Thoracic aorta (tissue), 2 donors: Measurements from ENCODE around the gene CROCC. TPM values are rescaled to one million over a fixed set of nuclear protein-coding genes. Genes with fewer than 3 reads are reported as not detected.
A peak's percentile ranks its signal among the peaks of the same experiment; 100 is the strongest.

Source experiments
- ATAC-seq: fragments of 150-250 bp; one replicate; pipeline ENCODE4 v1.8.0; 2017; ENCODE audit warnings: low read depth; ENCODE audit not compliant: insufficient number of reproducible peaks, low FRiP score
- DNase-seq: peaks from one replicate; pipeline ENCODE4 v3.0.0-alpha.2; 2020; ENCODE audit warnings: low spot score
- H3K27ac ChIP-seq, 2 donors: fragments of 200-600 bp; sonication (generic); 1 replicate in 1 of 2; 2 replicates in 1 of 2; pipeline ENCODE4 v1.5.1; 2016; ENCODE audit warnings: mild to moderate bottlenecking in 2 of 2, moderate library complexity in 2 of 2
- H3K27me3 ChIP-seq: fragments of 200-600 bp; sonication (generic); replicated peaks from 2 replicates; pipeline ENCODE4 v1.6.0; 2016; ENCODE audit warnings: mild to moderate bottlenecking; ENCODE audit not compliant: insufficient read depth
- H3K36me3 ChIP-seq: fragments of 200-600 bp; sonication (generic); one replicate; pipeline ENCODE4 v1.5.1; 2016
- H3K4me1 ChIP-seq, 2 donors: fragments of 200-600 bp; sonication (generic); 1 replicate in 1 of 2; 2 replicates in 1 of 2; pipeline versions ENCODE4 v1.5.1 to v1.6.0; 2016; ENCODE audit warnings: low read depth in 2 of 2, mild to moderate bottlenecking in 1 of 2; ENCODE audit not compliant: control insufficient read depth in 1 of 2
- H3K4me3 ChIP-seq: fragments of 200-600 bp; sonication (generic); 2 replicates; pipeline ENCODE4 v1.5.1; 2016; ENCODE audit warnings: mild to moderate bottlenecking
- H3K9me3 ChIP-seq: fragments of 200-600 bp; sonication (generic); 2 replicates; pipeline ENCODE4 v1.5.1; 2016
- CTCF ChIP-seq: fragments of 200-600 bp; sonication (generic); IDR thresholded peaks from one replicate; pipeline ENCODE4 v1.5.1; 2019; ENCODE audit warnings: antibody characterized with exemption
- total RNA-seq, 2 donors: library from RNA; depleted of rRNA; stranded (reverse); fragments of >200 nt; gene quantifications; one replicate each; pipeline versions ENCODE4 v1.1.0 to v1.2.3, GENCODE V29; 2016

The CROCC gene
- total RNA-seq, 2 donors from 2014 or later = 49.7 to 56.2 TPM

GRCh38 chr1:16903458-16903796, 18.3 kb upstream of the CROCC start:
- H3K27me3 ChIP-seq = no peaks in the 10 kb centered on the region
- H3K27ac ChIP-seq = peak overlapping the region; percentile 92 to 97
- ATAC-seq (no peak), DNase-seq (no peak)
- peaks cover 6 to 15% of the 10 kb centered on the region in 2 donors for H3K4me1 ChIP-seq
- no peak for TF ChIP-seq CTCF
- H3K4me3 ChIP-seq = peak overlapping the region; percentile 69
- H3K9me3 ChIP-seq = no peaks in the 10 kb centered on the region
- no peaks in the 10 kb centered on the region for H3K36me3 ChIP-seq

- H3K4me3 ChIP-seq = peak overlapping the region; percentile 69
- ATAC-seq (peak; percentile 99), DNase-seq (peak; percentile 100)
- peak overlapping the region; percentile 92 to 97 for H3K27ac ChIP-seq
- no peaks in the 10 kb centered on the region for H3K27me3 ChIP-seq
- no peaks in the 10 kb centered on the region for H3K9me3 ChIP-seq
- no peak for TF ChIP-seq CTCF
- no peaks in the 10 kb centered on the region for H3K36me3 ChIP-seq
- peaks cover 6 to 15% of the 10 kb centered on the region in 2 donors for H3K4me1 ChIP-seq
Measured at GRCh38 chr1:16904560-16905109, 17.1 kb upstream of the CROCC start.

GRCh38 chr1:16905110-16905867, 16.4 kb upstream of the CROCC start:
- H3K9me3 ChIP-seq = no peaks in the 10 kb centered on the region
- peak overlapping the region; percentile 92 to 97 for H3K27ac ChIP-seq
- peaks cover 6 to 15% of the 10 kb centered on the region in 2 donors for H3K4me1 ChIP-seq
- H3K36me3 ChIP-seq = no peaks in the 10 kb centered on the region
- no peak for DNase-seq
- no peaks in the 10 kb centered on the region for H3K27me3 ChIP-seq
- ATAC-seq = peak; percentile 69
- TF ChIP-seq CTCF = no peak
- peak overlapping the region; percentile 69 for H3K4me3 ChIP-seq

- no peaks in the 10 kb centered on the region for H3K36me3 ChIP-seq
- peaks cover 6 to 15% of the 10 kb centered on the region in 2 donors for H3K4me1 ChIP-seq
- DNase-seq (no peak), ATAC-seq (no peak)
- H3K27me3 ChIP-seq = no peaks in the 10 kb centered on the region
- no peaks in the 10 kb centered on the region for H3K9me3 ChIP-seq
- no peak for TF ChIP-seq CTCF
- H3K27ac ChIP-seq = peak overlapping the region; percentile 92 to 97
- H3K4me3 ChIP-seq = no peak overlapping the region
Measured at GRCh38 chr1:16905868-16906702, 15.6 kb upstream of the CROCC start.

GRCh38 chr1:16906873-16907272, 14.9 kb upstream of the CROCC start:
- no peak for ATAC-seq
- no peak for TF ChIP-seq CTCF
- DNase-seq = no peak
- Histone ChIP-seq H3K27ac (no peak overlapping the region), H3K4me3 (no peak overlapping the region), H3K9me3 (no peaks in the 10 kb centered on the region), H3K4me1 (peaks cover 6 to 15% of the 10 kb centered on the region in 2 donors), H3K36me3 (no peaks in the 10 kb centered on the region), H3K27me3 (no peaks in the 10 kb centered on the region)
